BJ (cell line): ENCODE data around the gene GFRAL. TPM values are rescaled to one million over a fixed set of nuclear protein-coding genes. Genes with fewer than 3 reads are reported as not detected.

ENCODE experiments used
- CTCF ChIA-PET: fragments of 350-600 bp; formaldehyde crosslinking; extraction: SDS; loops from one replicate; lab custom pipeline; 2021; ENCODE audit warnings: antibody characterized with exemption, inconsistent platforms; lab: Yijun Ruan, JAX
- POLR2A ChIA-PET: fragments of 300-600 bp; sonication (Branson Sonifier 250); formaldehyde crosslinking; extraction: SDS; loops from one replicate; lab custom pipeline; 2021; ENCODE audit warnings: antibody characterized with exemption; lab: Charles Lee
- DNase-seq: peaks from one replicate; pipeline ENCODE4 v3.0.0-alpha.2; 2011; ENCODE audit warnings: low read depth
- H3K27me3 ChIP-seq: 2 replicates; pipeline ENCODE4 v1.6.0; 2011; ENCODE audit warnings: low read length; ENCODE audit not compliant: control insufficient read depth, insufficient read depth
- H3K36me3 ChIP-seq: 2 replicates; pipeline ENCODE4 v1.5.1; 2011; ENCODE audit warnings: low read length; ENCODE audit not compliant: control insufficient read depth, insufficient read depth
- H3K4me3 ChIP-seq: 2 replicates; pipeline ENCODE4 v1.5.1; 2011; ENCODE audit warnings: low read depth, mild to moderate bottlenecking, control low read depth, low read length
- polyA plus RNA-seq: library from polyadenylated mRNA; depleted of rRNA; stranded (reverse); fragments of >200 nt; gene quantifications from 2 replicates; pipeline ENCODE4 v1.2.3, GENCODE V29; 2011
- TF ChIP-seq, protein P1 (sequence below): IDR thresholded peaks from 2 replicates; pipeline ENCODE4 v1.5.1; 2011; ENCODE audit warnings: low read depth, mild to moderate bottlenecking, control low read depth, inconsistent platforms, low read length, moderate library complexity; ENCODE audit not compliant: insufficient read depth

Gene GFRAL
- polyA plus RNA-seq, 1 experiment: not detected

DNA sequence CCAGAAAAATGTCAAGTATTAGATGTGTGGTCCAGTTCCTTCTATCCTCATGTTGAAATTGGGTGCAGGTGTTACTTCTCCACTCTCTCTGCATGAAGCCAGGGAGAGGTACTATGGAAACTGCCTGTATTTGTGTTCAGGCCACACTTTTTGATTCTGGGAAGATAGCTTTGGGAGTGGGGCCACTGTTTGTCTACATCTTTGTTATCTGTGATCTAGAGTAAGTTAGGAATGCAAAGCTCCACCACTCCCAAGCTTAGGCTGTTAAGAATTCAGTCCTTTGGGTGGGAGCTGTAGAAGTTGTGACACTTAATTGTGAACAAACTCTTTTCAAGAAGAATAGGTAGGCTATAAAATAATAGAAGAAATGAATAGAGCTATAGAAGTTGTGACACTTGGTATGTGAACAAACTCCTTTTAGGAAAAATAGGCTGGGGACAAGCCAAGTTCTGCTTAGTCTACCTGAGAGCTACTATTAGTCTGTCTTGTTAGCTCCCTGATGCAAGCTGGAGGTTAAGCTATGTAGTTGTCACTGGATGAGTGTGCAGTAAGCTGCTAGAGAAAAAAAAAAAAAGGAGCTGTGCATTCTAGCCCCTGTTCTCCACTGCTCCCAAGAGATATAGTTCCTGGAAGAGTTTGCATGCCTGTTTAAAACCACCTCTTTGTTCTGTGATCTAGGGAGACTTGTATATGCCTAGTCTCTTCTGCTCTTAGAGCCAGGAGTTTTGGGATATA lies 7.1 kb upstream of the GFRAL start:
- Histone ChIP-seq H3K27me3 (no peaks in the 10 kb centered on the region), H3K4me3 (no peak overlapping the region), H3K36me3 (no peaks in the 10 kb centered on the region)
- ChIA-PET CTCF (no interaction called here), POLR2A (no interaction called here)
- TF ChIP-seq, protein P1, sequence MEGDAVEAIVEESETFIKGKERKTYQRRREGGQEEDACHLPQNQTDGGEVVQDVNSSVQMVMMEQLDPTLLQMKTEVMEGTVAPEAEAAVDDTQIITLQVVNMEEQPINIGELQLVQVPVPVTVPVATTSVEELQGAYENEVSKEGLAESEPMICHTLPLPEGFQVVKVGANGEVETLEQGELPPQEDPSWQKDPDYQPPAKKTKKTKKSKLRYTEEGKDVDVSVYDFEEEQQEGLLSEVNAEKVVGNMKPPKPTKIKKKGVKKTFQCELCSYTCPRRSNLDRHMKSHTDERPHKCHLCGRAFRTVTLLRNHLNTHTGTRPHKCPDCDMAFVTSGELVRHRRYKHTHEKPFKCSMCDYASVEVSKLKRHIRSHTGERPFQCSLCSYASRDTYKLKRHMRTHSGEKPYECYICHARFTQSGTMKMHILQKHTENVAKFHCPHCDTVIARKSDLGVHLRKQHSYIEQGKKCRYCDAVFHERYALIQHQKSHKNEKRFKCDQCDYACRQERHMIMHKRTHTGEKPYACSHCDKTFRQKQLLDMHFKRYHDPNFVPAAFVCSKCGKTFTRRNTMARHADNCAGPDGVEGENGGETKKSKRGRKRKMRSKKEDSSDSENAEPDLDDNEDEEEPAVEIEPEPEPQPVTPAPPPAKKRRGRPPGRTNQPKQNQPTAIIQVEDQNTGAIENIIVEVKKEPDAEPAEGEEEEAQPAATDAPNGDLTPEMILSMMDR: no peak
- no peak for DNase-seq

DNA sequence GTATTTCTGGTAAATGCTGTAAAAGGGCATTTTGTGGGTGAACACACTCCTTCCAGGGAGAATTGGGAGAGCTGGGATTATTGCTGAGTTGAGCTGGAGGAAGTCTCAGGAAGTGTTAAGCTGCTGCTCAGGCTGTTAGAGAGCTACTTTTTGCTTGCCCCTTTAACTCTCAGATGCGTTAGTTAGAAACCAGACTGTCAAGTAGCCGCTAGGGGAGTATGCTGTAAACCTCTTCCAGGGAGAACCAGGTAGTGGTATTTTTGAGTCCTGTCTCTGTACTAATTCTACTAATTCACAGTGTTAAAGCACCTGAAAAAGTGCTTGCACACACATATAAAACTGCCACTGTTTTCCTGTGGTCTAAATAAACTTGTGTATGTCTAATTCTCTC lies 6.6 kb upstream of the GFRAL start:
- TF ChIP-seq, protein P1: no peak
- ChIA-PET POLR2A (no interaction called here), CTCF (no interaction called here)
- H3K4me3 ChIP-seq: no peak overlapping the region
- no peaks in the 10 kb centered on the region for H3K27me3 ChIP-seq
- no peaks in the 10 kb centered on the region for H3K36me3 ChIP-seq
- no peak for DNase-seq

DNA sequence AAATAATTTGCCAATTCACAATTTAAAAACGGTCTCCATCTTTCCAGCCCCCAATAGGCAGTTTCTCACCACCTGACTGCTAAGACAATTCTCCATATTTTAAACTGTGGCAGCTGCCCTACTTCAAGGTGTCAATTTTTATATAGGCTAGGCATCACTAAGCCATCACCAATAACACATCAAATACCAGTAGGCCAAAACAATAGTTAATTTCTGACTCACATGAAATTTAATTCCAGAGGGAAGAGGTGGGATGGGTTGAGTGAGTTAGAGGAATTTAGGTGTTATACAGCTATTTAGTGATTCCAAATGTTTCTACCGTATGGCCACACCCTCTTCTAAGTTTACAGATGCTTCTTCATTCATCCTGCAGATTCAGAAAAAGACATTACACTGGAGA lies 49.9 kb downstream of the GFRAL start:
- no peak for DNase-seq
- TF ChIP-seq, protein P1: no peak
- Histone ChIP-seq H3K4me3 (no peak overlapping the region), H3K36me3 (no peaks in the 10 kb centered on the region), H3K27me3 (no peaks in the 10 kb centered on the region)
- ChIA-PET POLR2A (no interaction called here), CTCF (no interaction called here)

DNA sequence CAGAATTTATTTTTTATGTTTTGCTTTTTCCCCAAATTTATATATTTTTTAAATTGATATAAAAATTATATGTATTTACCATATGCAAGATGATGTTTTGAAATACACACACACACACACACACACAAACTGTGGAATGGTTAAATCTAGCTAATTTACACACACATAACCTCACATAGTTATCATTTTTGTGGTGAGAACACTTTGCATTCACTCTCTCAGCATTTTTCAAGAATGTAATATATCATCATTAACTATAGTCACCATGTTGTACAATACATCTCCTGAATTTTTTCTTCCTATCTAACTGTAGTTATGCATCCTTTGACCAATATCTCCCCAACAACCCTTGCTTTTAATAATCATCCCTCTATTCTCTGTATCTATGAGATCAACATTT lies 52.2 kb downstream of the GFRAL start:
- POLR2A ChIA-PET: no interaction called here
- no peaks in the 10 kb centered on the region for H3K36me3 ChIP-seq
- no peak for DNase-seq
- H3K27me3 ChIP-seq: no peaks in the 10 kb centered on the region
- CTCF ChIA-PET: no interaction called here
- no peak overlapping the region for H3K4me3 ChIP-seq
- TF ChIP-seq, protein P1: no peak

DNA sequence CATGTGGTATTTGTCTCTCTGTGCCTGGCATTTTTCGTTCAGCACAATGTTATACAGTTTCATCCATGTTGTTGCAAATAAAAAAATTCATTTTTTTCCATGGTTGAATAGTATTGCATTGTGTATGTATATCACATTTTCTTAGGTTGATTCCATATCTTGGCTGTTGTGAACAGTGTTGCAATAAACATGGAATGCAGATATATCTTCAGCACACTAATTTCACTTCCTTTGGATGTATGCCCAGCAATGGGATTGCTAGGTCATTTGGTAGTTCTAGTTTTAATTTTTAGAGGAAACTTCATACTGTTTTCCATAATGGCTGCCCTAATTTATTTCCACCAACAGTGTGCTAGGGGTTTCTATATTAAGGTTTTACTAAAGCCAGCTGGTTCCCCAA lies 52.6 kb downstream of the GFRAL start:
- ChIA-PET CTCF (no interaction called here), POLR2A (no interaction called here)
- TF ChIP-seq, protein P1: no peak
- Histone ChIP-seq H3K27me3 (no peaks in the 10 kb centered on the region), H3K4me3 (no peak overlapping the region), H3K36me3 (no peaks in the 10 kb centered on the region)
- no peak for DNase-seq
